AG20443 (cell line): ENCODE data around the gene NKIRAS1.
"Not testable (repeated sequence)": the region's sequence is repeated elsewhere in the genome, so short reads cannot be mapped to it uniquely, and the experiment has no call there.

Source experiments
- DNase-seq: peaks from one replicate; pipeline ENCODE4 v3.0.0; 2012; ENCODE audit warnings: low spot score, mixed read lengths

Gene NKIRAS1

GRCh38 chr3:23869977-23870662 lies 46.7 kb downstream of the NKIRAS1 start:
- DNase-seq, result no peak

GRCh38 chr3:23867838-23868237 lies 49.0 kb downstream of the NKIRAS1 start:
- DNase-seq, result no peak

GRCh38 chr3:23867400-23867799 lies 49.4 kb downstream of the NKIRAS1 start:
- DNase-seq, result no peak

GRCh38 chr3:23865595-23866396 lies 51.0 kb downstream of the NKIRAS1 start:
- no peak for DNase-seq

- no peak for DNase-seq
Measured at GRCh38 chr3:23864931-23865330, 51.9 kb downstream of the NKIRAS1 start.

GRCh38 chr3:23863060-23863459 lies 53.7 kb downstream of the NKIRAS1 start:
- no peak for DNase-seq

GRCh38 chr3:23861689-23862088 lies 55.1 kb downstream of the NKIRAS1 start:
- no peak for DNase-seq

GRCh38 chr3:23859839-23860382 lies 56.9 kb downstream of the NKIRAS1 start:
- DNase-seq, result no peak

GRCh38 chr3:23859012-23859743 lies 57.6 kb downstream of the NKIRAS1 start:
- DNase-seq, result peak; percentile 59

- no peak for DNase-seq
Measured at GRCh38 chr3:23856286-23856685, 60.5 kb downstream of the NKIRAS1 start.

- not testable (repeated sequence) for DNase-seq
Measured at GRCh38 chr3:23849462-23849861, 67.3 kb downstream of the NKIRAS1 start.

GRCh38 chr3:23845326-23846216 lies 71.2 kb downstream of the NKIRAS1 start:
- no peak for DNase-seq

- no peak for DNase-seq
Measured at GRCh38 chr3:23843869-23844268, 72.9 kb downstream of the NKIRAS1 start.
